IMR-90 (cell line): ENCODE results near the gene SPAG16. TPM values are rescaled to one million over a fixed set of nuclear protein-coding genes. Genes with fewer than 3 reads are reported as not detected.

Experiments
- ATAC-seq: fragments of 200-7000 bp; cut with Tn5 transposase; 2 replicates; pipeline ENCODE4 v1.9.1; 2020; ENCODE audit warnings: low read depth, mild to moderate bottlenecking, moderate library complexity
- BruUV-seq: library from RNA; stranded (reverse); fragments of 400-500 nt; replicated peaks from 2 replicates; lab custom pipeline; 2021; lab: Mats Ljungman, UMichigan
- CTCF ChIA-PET: fragments of 300-600 bp; formaldehyde crosslinking; extraction: SDS; loops from one replicate; lab custom pipeline; 2021; ENCODE audit warnings: antibody characterized with exemption; lab: Yijun Ruan, JAX
- POLR2A ChIA-PET: fragments of 300-600 bp; sonication (Branson Sonifier 250); formaldehyde crosslinking; loops from one replicate; lab custom pipeline; 2022; ENCODE audit warnings: antibody characterized with exemption; ENCODE audit not compliant: unreplicated experiment; lab: Charles Lee
- DNase-seq: peaks from one replicate; pipeline ENCODE4 v3.0.0; 2013
- H2AFZ ChIP-seq: replicated peaks from 2 replicates; pipeline ENCODE3; 2013; ENCODE audit warnings: low read length, mild to moderate bottlenecking; ENCODE audit not compliant: poor library complexity
- H2AK5ac ChIP-seq: 2 replicates; pipeline ENCODE4 v1.6.1; 2013; ENCODE audit warnings: low read depth, low read length, inconsistent platforms
- H2AK9ac ChIP-seq: replicated peaks from 2 replicates; pipeline ENCODE3; 2013; ENCODE audit warnings: mild to moderate bottlenecking, low read depth, low read length, moderate library complexity; ENCODE audit not compliant: poor library complexity
- H2BK120ac ChIP-seq: 2 replicates; pipeline ENCODE4 v1.6.1; 2013; ENCODE audit warnings: low read depth, low read length, inconsistent platforms
- H2BK15ac ChIP-seq: 3 replicates; pipeline ENCODE4 v1.6.1; 2013; ENCODE audit warnings: low read depth, low read length, inconsistent platforms
- H2BK20ac ChIP-seq: 2 replicates; pipeline ENCODE4 v1.6.1; 2013; ENCODE audit warnings: low read depth, mild to moderate bottlenecking, inconsistent platforms, low read length, moderate library complexity
- H2BK5ac ChIP-seq: 2 replicates; pipeline ENCODE4 v1.6.1; 2013; ENCODE audit warnings: mild to moderate bottlenecking, low read depth, low read length, inconsistent platforms; ENCODE audit not compliant: poor library complexity, severe bottlenecking
- H3K14ac ChIP-seq: replicated peaks from 2 replicates; pipeline ENCODE4 v1.6.1; 2013; ENCODE audit warnings: low read depth, low read length, inconsistent platforms
- H3K18ac ChIP-seq: 2 replicates; pipeline ENCODE4 v1.6.1; 2013; ENCODE audit warnings: low read depth, low read length, control low read depth
- H3K23ac ChIP-seq: 2 replicates; pipeline ENCODE4 v1.6.1; 2013; ENCODE audit warnings: low read depth, low read length, inconsistent platforms
- H3K27ac ChIP-seq: 2 replicates; pipeline ENCODE4 v1.5.1; 2013; ENCODE audit warnings: mild to moderate bottlenecking, control low read depth, low read length; ENCODE audit not compliant: insufficient read depth
- H3K27me3 ChIP-seq: 2 replicates; pipeline ENCODE4 v1.6.1; 2013; ENCODE audit warnings: low read length; ENCODE audit not compliant: control insufficient read depth, insufficient read depth
- H3K36me3 ChIP-seq: 2 replicates; pipeline ENCODE4 v1.6.1; 2013; ENCODE audit warnings: low read length, mixed read lengths; ENCODE audit not compliant: control insufficient read depth, insufficient read depth
- H3K4ac ChIP-seq: 2 replicates; pipeline ENCODE4 v1.6.1; 2013; ENCODE audit warnings: low read depth, low read length, inconsistent platforms
- H3K4me1 ChIP-seq: 2 replicates; pipeline ENCODE4 v1.6.1; 2013; ENCODE audit warnings: low read length, mixed read lengths; ENCODE audit not compliant: control insufficient read depth, insufficient read depth
- H3K4me2 ChIP-seq: 2 replicates; pipeline ENCODE4 v1.6.1; 2013; ENCODE audit warnings: low read depth, mild to moderate bottlenecking, control low read depth, low read length, moderate library complexity
- H3K4me3 ChIP-seq: 2 replicates; pipeline ENCODE4 v1.5.1; 2013; ENCODE audit warnings: low read depth, mild to moderate bottlenecking, control low read depth, low read length, moderate library complexity; ENCODE audit not compliant: insufficient read depth
- H3K56ac ChIP-seq: 2 replicates; pipeline ENCODE4 v1.6.1; 2013; ENCODE audit warnings: low read length, inconsistent platforms; ENCODE audit not compliant: insufficient read depth; ENCODE audit errors: extremely low read depth
- H3K79me1 ChIP-seq, 2 experiments: 2 replicates each; pipeline ENCODE4 v1.6.1; 2013; ENCODE audit warnings: low read length in 2 of 2, inconsistent platforms in 1 of 2, low read depth in 1 of 2
- H3K9ac ChIP-seq: 2 replicates; pipeline ENCODE4 v1.6.1; 2013; ENCODE audit warnings: low read depth, low read length, control low read depth
- H3K9me1 ChIP-seq: 2 replicates; pipeline ENCODE4 v1.6.1; 2013; ENCODE audit warnings: low read length, inconsistent platforms; ENCODE audit not compliant: insufficient read depth
- H3K9me3 ChIP-seq: 2 replicates; pipeline ENCODE4 v1.6.1; 2013; ENCODE audit warnings: low read length; ENCODE audit not compliant: control insufficient read depth, insufficient read depth
- H4K20me1 ChIP-seq: 2 replicates; pipeline ENCODE4 v1.6.1; 2013; ENCODE audit warnings: low read length, inconsistent platforms; ENCODE audit not compliant: insufficient read depth
- H4K5ac ChIP-seq: 2 replicates; pipeline ENCODE4 v1.6.1; 2013; ENCODE audit warnings: mild to moderate bottlenecking, low read depth, low read length, control low read depth
- H4K8ac ChIP-seq, 2 experiments: 2 replicates each; pipeline ENCODE4 v1.6.1; 2013; ENCODE audit warnings: low read depth in 2 of 2, low read length in 2 of 2, control low read depth in 1 of 2, inconsistent platforms in 1 of 2
- H4K91ac ChIP-seq: 2 replicates; pipeline ENCODE4 v1.6.1; 2013; ENCODE audit warnings: low read depth, low read length, inconsistent platforms; ENCODE audit not compliant: insufficient read depth
- BHLHE40 ChIP-seq: fragments of 150-350 bp; IDR thresholded peaks from 2 replicates; pipeline ENCODE4 v1.6.1; 2016; ENCODE audit warnings: mild to moderate bottlenecking, low read depth, low read length
- CEBPB ChIP-seq: IDR thresholded peaks from 2 replicates; pipeline ENCODE4 v1.6.1; 2012; ENCODE audit warnings: low read depth, low read length, improper control_type of control experiment
- CHD1 ChIP-seq: IDR thresholded peaks from 2 replicates; pipeline ENCODE4 v1.6.1; 2012; ENCODE audit warnings: low read depth, low read length, improper control_type of control experiment
- CTCF ChIP-seq: conservative IDR thresholded peaks from 2 replicates; pipeline ENCODE4 v1.5.1; 2012; ENCODE audit warnings: mild to moderate bottlenecking, low read depth, low read length, improper control_type of control experiment
- ELK1 ChIP-seq: fragments of 150-350 bp; IDR thresholded peaks from 2 replicates; pipeline ENCODE4 v1.6.1; 2016; ENCODE audit warnings: low read depth, mild to moderate bottlenecking, low read length, moderate library complexity, borderline replicate concordance
- FOS ChIP-seq: fragments of 150-350 bp; IDR thresholded peaks from 2 replicates; pipeline ENCODE4 v1.6.1; 2016; ENCODE audit warnings: low read depth, low read length
- MAFK ChIP-seq: IDR thresholded peaks from 2 replicates; pipeline ENCODE4 v1.6.1; 2012; ENCODE audit warnings: low read depth, low read length, improper control_type of control experiment
- MAZ ChIP-seq: IDR thresholded peaks from 2 replicates; pipeline ENCODE4 v1.6.1; 2012; ENCODE audit warnings: low read depth, mild to moderate bottlenecking, low read length, improper control_type of control experiment, moderate library complexity, borderline replicate concordance
- MXI1 ChIP-seq: IDR thresholded peaks from 2 replicates; pipeline ENCODE4 v1.6.1; 2012; ENCODE audit warnings: low read depth, mild to moderate bottlenecking, low read length, moderate library complexity, borderline replicate concordance
- NFE2L2 ChIP-seq: fragments of 150-350 bp; IDR thresholded peaks from 2 replicates; pipeline ENCODE4 v1.6.1; 2016; ENCODE audit warnings: low read depth, mild to moderate bottlenecking, low read length
- POLR2A ChIP-seq: IDR thresholded peaks from 2 replicates; pipeline ENCODE4 v1.6.1; 2012; ENCODE audit warnings: mild to moderate bottlenecking, low read depth, low read length
- RAD21 ChIP-seq: IDR thresholded peaks from 2 replicates; pipeline ENCODE4 v1.6.1; 2012; ENCODE audit warnings: low read length, improper control_type of control experiment
- RCOR1 ChIP-seq: IDR thresholded peaks from 2 replicates; pipeline ENCODE4 v1.6.1; 2012; ENCODE audit warnings: mild to moderate bottlenecking, low read length, improper control_type of control experiment; ENCODE audit not compliant: insufficient replicate concordance
- RFX5 ChIP-seq: IDR thresholded peaks from 2 replicates; pipeline ENCODE4 v1.8.0; 2012; ENCODE audit warnings: low read depth, mild to moderate bottlenecking, low read length, moderate library complexity
- SMC3 ChIP-seq: fragments of 150-350 bp; IDR thresholded peaks from 2 replicates; pipeline ENCODE4 v1.6.1; 2016; ENCODE audit warnings: low read depth, mild to moderate bottlenecking, antibody characterized with exemption, low read length, moderate library complexity
- USF2 ChIP-seq: fragments of 150-350 bp; IDR thresholded peaks from 2 replicates; pipeline ENCODE4 v1.6.1; 2017; ENCODE audit warnings: mild to moderate bottlenecking, antibody characterized with exemption, low read length, low read depth
- WGBS, 2 experiments: methylation state at CpG; one replicate each; pipeline versions ENCODE4 v1.1.5 to v1.1.7; 2013; ENCODE audit warnings: missing lambda C conversion rate in 2 of 2; ENCODE audit not compliant: insufficient read length in 1 of 2; ENCODE audit errors: extremely low coverage in 2 of 2; 5-methylcytosine and 5-hydroxymethylcytosine counted together
- dilution Hi-C: fragments of 300-500 bp; cut with HindIII; formaldehyde crosslinking; loops from one replicate; pipeline ENCODE4 v1.14.3; 2018; ENCODE audit warnings: low sequenced_read_pairs; ENCODE audit not compliant: unreplicated experiment
- in situ Hi-C: fragments of 300-500 bp; cut with MboI; formaldehyde crosslinking; loops from 3 replicates; pipeline ENCODE4 v1.14.3; 2019; ENCODE audit warnings: low sequenced_read_pairs, inconsistent platforms, mixed read lengths
- intact Hi-C: fragments of 100-400 bp; cut with micrococcal nuclease; formaldehyde crosslinking; loops from 2 replicates; pipeline ENCODE4 v1.10.0; 2022
- polyA plus RNA-seq, 3 experiments: library from polyadenylated mRNA; depleted of rRNA; stranded (reverse); fragments of >200 nt; gene quantifications; 2 replicates each; pipeline ENCODE4 v1.2.3, GENCODE V29; 2012; ENCODE audit warnings: low replicate concordance in 1 of 3
- total RNA-seq: library from RNA; depleted of rRNA; stranded (reverse); fragments of >200 nt; gene quantifications from 2 replicates; pipeline ENCODE4 v1.2.3, GENCODE V29; 2012

Gene SPAG16
- total and polyA plus RNA-seq, 2 of the 4 experiments (the other 2 are of a cell fraction), result 7.3 to 13.5 TPM

GRCh38 chr2:213274143-213274542 is 10.1 kb upstream of the SPAG16 start:
- Histone ChIP-seq H4K20me1 (no peaks in the 10 kb centered on the region), H3K23ac (no peak overlapping the region), H4K91ac (no peak overlapping the region), H2AK9ac (no peak overlapping the region), H2AK5ac (no peak overlapping the region), H3K4me2 (no peak overlapping the region), H2BK5ac (no peak overlapping the region), H3K9ac (no peak overlapping the region), H3K36me3 (no peaks in the 10 kb centered on the region), H3K27me3 (no peaks in the 10 kb centered on the region), H3K56ac (no peak overlapping the region), H3K9me3 (peaks cover 3% of the 10 kb centered on the region), H2AFZ (no peak overlapping the region), H2BK15ac (no peak overlapping the region), H3K9me1 (no peaks in the 10 kb centered on the region), H2BK20ac (no peak overlapping the region), H2BK120ac (no peak overlapping the region), H3K4ac (no peak overlapping the region), H3K79me1 (no peaks in the 10 kb centered on the region), H3K18ac (no peak overlapping the region), H3K27ac (no peak overlapping the region), H3K4me1 (no peaks in the 10 kb centered on the region), H3K4me3 (no peak overlapping the region), H4K8ac (no peak overlapping the region), H4K5ac (no peak overlapping the region), H3K14ac (no peak overlapping the region)
- intact Hi-C loops, result no loop called here
- TF ChIP-seq MAZ (no peak), MXI1 (no peak), RCOR1 (no peak), BHLHE40 (no peak), POLR2A (no peak), USF2 (no peak), SMC3 (no peak), CTCF (no peak), FOS (no peak), CHD1 (no peak), CEBPB (no peak), NFE2L2 (no peak), ELK1 (no peak), RFX5 (no peak), RAD21 (no peak), MAFK (no peak)
- no CpG with 5 or more reads among the region's 1 CpG for WGBS, 2 experiments
- ChIA-PET CTCF (no interaction called here), POLR2A (no interaction called here)
- DNase-seq (no peak), ATAC-seq (no peak)
- BruUV-seq, result no TSS peak
- in situ Hi-C loops, result loop anchor here (25.0 kb wide), 2 partner anchors 538 to 1538 kb away; partner anchors contain the start of gene BARD1
- dilution Hi-C loops, result no loop called here
